Fibroblast of pulmonary artery (primary cell): ENCODE results near the gene RXFP1.

Experiments
- DNase-seq: peaks from one replicate; pipeline ENCODE4 v3.0.0-alpha.2; 2010; ENCODE audit warnings: low read depth
- H3K4me3 ChIP-seq: replicated peaks from 2 replicates; pipeline ENCODE4 v1.5.1; 2011; ENCODE audit warnings: low read depth, mild to moderate bottlenecking, control low read depth, low read length, moderate library complexity
- TF ChIP-seq, protein P1 (sequence below): IDR thresholded peaks from 2 replicates; pipeline ENCODE4 v1.5.1; 2011; ENCODE audit warnings: mild to moderate bottlenecking, control low read depth, low read length, inconsistent platforms; ENCODE audit errors: missing control alignments

RXFP1 gene

GRCh38 chr4:158571736-158572135, 50.1 kb downstream of the RXFP1 start:
- DNase-seq = no peak
- TF ChIP-seq, protein P1, sequence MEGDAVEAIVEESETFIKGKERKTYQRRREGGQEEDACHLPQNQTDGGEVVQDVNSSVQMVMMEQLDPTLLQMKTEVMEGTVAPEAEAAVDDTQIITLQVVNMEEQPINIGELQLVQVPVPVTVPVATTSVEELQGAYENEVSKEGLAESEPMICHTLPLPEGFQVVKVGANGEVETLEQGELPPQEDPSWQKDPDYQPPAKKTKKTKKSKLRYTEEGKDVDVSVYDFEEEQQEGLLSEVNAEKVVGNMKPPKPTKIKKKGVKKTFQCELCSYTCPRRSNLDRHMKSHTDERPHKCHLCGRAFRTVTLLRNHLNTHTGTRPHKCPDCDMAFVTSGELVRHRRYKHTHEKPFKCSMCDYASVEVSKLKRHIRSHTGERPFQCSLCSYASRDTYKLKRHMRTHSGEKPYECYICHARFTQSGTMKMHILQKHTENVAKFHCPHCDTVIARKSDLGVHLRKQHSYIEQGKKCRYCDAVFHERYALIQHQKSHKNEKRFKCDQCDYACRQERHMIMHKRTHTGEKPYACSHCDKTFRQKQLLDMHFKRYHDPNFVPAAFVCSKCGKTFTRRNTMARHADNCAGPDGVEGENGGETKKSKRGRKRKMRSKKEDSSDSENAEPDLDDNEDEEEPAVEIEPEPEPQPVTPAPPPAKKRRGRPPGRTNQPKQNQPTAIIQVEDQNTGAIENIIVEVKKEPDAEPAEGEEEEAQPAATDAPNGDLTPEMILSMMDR = no peak
- no peak overlapping the region for H3K4me3 ChIP-seq

DNA sequence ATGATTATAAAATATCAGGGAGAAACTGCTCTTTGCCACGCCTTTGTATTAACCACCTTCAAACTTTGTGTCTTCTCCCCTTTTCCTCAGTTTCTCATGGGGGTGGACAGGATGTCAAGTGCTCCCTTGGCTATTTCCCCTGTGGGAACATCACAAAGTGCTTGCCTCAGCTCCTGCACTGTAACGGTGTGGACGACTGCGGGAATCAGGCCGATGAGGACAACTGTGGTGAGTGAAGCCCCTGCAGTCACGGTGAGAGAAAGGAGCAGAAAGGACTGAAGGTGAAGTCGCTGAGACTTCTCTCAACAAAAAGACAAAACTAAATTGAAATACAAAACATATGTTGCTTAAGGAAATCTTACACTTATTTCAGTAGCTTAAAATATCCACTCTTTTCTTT, 50.9 kb downstream of the RXFP1 start:
- DNase-seq = no peak
- TF ChIP-seq, protein P1 = no peak
- H3K4me3 ChIP-seq = no peak overlapping the region

DNA sequence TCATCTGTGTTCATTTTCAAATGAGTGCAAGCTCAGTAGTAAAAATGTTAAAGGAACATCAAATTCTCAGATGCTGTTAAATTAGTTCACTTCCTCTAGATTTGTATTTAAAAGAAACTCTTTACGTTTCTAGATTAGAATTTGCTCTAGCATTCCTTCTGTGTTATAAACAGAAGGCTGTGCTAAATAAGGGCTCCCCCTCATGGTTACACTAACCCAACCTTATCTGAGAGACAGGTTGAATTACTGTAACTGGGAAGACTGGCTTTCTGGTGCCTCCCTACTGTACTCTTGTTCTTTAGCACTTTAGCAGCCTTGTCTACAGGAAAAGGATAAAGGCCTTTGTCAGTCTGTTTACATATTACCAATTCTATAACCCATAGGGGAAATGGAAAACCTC, 56.8 kb downstream of the RXFP1 start:
- TF ChIP-seq, protein P1 = peak; percentile 60
- no peak overlapping the region for H3K4me3 ChIP-seq
- DNase-seq = peak; percentile 58

DNA sequence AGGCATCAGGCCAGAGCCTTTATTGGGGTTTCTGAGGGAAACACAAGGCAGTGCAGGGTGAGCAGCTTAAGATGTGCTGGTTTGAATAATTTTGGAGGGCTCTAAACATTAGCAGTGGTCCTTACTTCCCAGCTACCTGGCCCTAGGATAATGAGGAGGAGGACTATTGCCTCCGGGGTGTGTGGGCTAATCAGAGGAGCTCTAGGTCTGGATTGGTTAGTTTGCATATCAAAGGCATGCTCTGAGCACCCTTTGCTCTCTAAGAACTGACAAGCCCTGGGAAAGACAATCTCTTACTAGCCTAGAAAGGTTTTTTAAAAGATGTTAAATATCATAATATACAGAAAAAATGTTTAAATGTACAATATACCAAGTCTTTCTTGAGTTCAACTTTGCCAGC, 58.4 kb downstream of the RXFP1 start:
- no peak overlapping the region for H3K4me3 ChIP-seq
- TF ChIP-seq, protein P1 = no peak
- DNase-seq = no peak

DNA sequence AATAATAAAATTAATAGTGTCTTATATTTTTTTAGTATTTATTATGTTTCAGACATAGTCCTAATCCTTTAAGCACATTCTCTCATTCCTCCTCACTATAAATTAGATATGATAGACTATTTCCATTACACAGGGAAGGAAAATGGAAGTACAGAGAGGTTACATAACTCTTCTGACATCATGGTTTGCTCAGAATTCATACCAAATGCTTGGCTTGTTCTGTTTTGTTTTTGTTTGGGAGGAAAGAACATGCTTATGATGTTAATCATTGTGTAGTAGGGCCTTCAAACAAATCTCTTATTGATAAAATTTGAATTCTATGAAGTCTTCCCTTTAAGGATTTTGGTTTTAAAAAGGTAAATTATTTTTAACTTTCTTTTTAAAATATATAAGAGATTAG, 59.5 kb downstream of the RXFP1 start:
- no peak overlapping the region for H3K4me3 ChIP-seq
- TF ChIP-seq, protein P1 = no peak
- DNase-seq = peak; percentile 57

DNA sequence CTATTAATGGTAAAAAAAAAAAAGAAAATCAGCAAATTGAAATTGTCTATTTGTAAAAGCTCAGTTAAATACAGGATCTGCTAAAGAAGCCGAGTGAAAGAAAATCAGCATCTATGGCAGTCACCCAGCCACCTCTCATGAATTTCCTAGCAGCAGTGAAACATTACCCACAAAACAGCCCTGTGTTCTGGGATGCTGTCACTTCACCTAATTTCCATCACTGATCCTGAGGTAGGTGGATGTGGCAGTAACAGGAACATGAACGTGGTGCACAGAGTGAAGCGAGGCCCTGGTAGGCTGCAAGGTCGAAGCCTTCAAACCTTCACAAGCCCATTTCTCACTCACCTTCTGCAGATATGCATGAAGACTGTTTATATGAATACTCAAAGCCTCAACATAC, 65.2 kb downstream of the RXFP1 start:
- H3K4me3 ChIP-seq = no peak overlapping the region
- DNase-seq = no peak
- TF ChIP-seq, protein P1 = no peak

DNA sequence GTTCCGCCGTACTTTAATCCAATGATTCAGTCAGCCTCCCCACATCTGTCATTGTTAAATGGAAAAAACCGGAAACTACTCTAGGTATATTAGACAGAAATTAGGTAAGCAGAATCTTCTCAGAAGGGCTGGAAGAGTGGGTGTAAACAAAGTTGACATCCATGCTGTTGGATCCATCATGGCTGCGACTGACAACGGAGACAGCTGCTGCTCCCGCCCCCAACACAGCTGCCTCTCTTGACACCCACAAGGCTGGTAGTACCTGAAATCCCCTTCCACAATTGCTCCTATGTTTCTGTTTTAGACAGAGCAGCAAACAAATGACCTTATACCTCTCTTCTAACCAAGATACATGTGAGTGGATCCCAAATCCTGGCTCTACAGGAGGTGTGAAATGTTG, 66.6 kb downstream of the RXFP1 start:
- H3K4me3 ChIP-seq = no peak overlapping the region
- DNase-seq = no peak
- TF ChIP-seq, protein P1 = no peak
